Smooth muscle cell (in vitro differentiated cells): ENCODE results near the gene WDFY2. TPM values are rescaled to one million over a fixed set of nuclear protein-coding genes. Genes with fewer than 3 reads are reported as not detected.
"Not testable (repeated sequence)": the region's sequence is repeated elsewhere in the genome, so short reads cannot be mapped to it uniquely, and the experiment has no call there.

Source experiments
- DNase-seq: peaks from one replicate; lab custom pipeline; 2025; ENCODE audit not compliant: unreplicated experiment; lab: John Stamatoyannopoulos, UW
- H2AFZ ChIP-seq: fragments of 200-600 bp; sonication (generic); 2 replicates; pipeline ENCODE4 v1.6.0; 2016; ENCODE audit warnings: antibody characterized with exemption, low read depth, mild to moderate bottlenecking
- H3F3A ChIP-seq: fragments of 200-600 bp; sonication (generic); 2 replicates; pipeline ENCODE4 v1.6.0; 2017; ENCODE audit warnings: antibody characterized with exemption, low read depth
- H3K27ac ChIP-seq: fragments of 200-600 bp; sonication (generic); 2 replicates; pipeline ENCODE4 v1.5.1; 2016; ENCODE audit warnings: low read depth, mild to moderate bottlenecking
- H3K27me3 ChIP-seq: fragments of 200-600 bp; sonication (generic); 2 replicates; pipeline ENCODE4 v1.6.1; 2016; ENCODE audit warnings: low read depth, mild to moderate bottlenecking
- H3K36me3 ChIP-seq: fragments of 200-600 bp; sonication (generic); 2 replicates; pipeline ENCODE4 v1.5.1; 2016; ENCODE audit warnings: low read depth
- H3K4me1 ChIP-seq: fragments of 200-600 bp; sonication (generic); 2 replicates; pipeline ENCODE4 v1.5.1; 2016; ENCODE audit warnings: low read depth
- H3K4me2 ChIP-seq: fragments of 200-600 bp; sonication (generic); 2 replicates; pipeline ENCODE4 v1.6.0; 2016; ENCODE audit warnings: mild to moderate bottlenecking
- H3K4me3 ChIP-seq: fragments of 200-600 bp; sonication (generic); 2 replicates; pipeline ENCODE4 v1.5.1; 2016; ENCODE audit warnings: mild to moderate bottlenecking
- H3K79me2 ChIP-seq: fragments of 200-600 bp; sonication (generic); 2 replicates; pipeline ENCODE4 v1.6.0; 2016; ENCODE audit warnings: low read depth, mild to moderate bottlenecking
- H3K9ac ChIP-seq: fragments of 200-600 bp; sonication (generic); 2 replicates; pipeline ENCODE4 v1.6.0; 2016; ENCODE audit warnings: low read depth
- H3K9me3 ChIP-seq: fragments of 200-600 bp; sonication (generic); replicated peaks from 2 replicates; pipeline ENCODE4 v1.5.1; 2016; ENCODE audit warnings: low read depth
- H4K20me1 ChIP-seq: fragments of 200-600 bp; sonication (generic); 2 replicates; pipeline ENCODE4 v1.6.0; 2016; ENCODE audit warnings: low read depth
- WGBS: methylation state at CpG from one replicate; pipeline ENCODE4 v1.1.7; 2016; ENCODE audit warnings: low lambda C conversion rate; 5-methylcytosine and 5-hydroxymethylcytosine counted together
- polyA plus RNA-seq: library from polyadenylated mRNA; unstranded; fragments of >200 nt; fragmentation: Nextera tagmentation; extraction: Ambion mirVana; gene quantifications from 2 replicates; pipeline ENCODE4 v1.2.1, GENCODE V29; 2016
- total RNA-seq: library from RNA; depleted of rRNA; stranded (reverse); fragments of >200 nt; gene quantifications from 2 replicates; pipeline ENCODE4 v1.2.3, GENCODE V29; 2014
- TF ChIP-seq, protein P1 (sequence below): fragments of 200-600 bp; sonication (generic); IDR thresholded peaks from 2 replicates; pipeline ENCODE4 v1.5.1; 2017; ENCODE audit warnings: borderline replicate concordance, mild to moderate bottlenecking, antibody characterized with exemption; ENCODE audit not compliant: insufficient read depth, poor library complexity, severe bottlenecking

The WDFY2 gene
- total and polyA plus RNA-seq, 2 experiments from 2014 or later: 6.6 to 13.7 TPM

DNA sequence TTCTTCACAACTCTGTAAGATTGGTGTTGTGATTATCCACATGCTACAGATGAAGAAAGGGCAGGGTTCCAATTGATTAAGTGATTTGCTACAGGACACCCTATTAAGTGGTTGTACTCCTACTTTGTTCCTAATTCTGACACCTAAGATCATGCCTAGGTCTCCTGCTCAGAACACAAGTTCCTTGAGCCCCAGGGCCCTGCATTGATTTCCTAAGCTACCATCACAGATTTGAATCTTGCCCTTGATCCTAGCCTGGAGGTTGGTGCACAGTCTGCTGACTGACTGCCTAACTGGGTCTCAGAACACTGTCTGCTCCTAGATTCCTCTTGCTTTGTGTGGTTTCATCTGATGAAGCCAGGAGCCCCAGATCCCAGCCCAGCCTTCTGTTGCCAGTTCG, 19.6 kb upstream of the WDFY2 start:
- H3K4me2 ChIP-seq: no peak overlapping the region
- H3F3A ChIP-seq: no peaks in the 10 kb centered on the region
- H3K4me1 ChIP-seq: no peaks in the 10 kb centered on the region
- H3K9me3 ChIP-seq: no peaks in the 10 kb centered on the region
- H3K36me3 ChIP-seq: no peaks in the 10 kb centered on the region
- TF ChIP-seq, protein P1, sequence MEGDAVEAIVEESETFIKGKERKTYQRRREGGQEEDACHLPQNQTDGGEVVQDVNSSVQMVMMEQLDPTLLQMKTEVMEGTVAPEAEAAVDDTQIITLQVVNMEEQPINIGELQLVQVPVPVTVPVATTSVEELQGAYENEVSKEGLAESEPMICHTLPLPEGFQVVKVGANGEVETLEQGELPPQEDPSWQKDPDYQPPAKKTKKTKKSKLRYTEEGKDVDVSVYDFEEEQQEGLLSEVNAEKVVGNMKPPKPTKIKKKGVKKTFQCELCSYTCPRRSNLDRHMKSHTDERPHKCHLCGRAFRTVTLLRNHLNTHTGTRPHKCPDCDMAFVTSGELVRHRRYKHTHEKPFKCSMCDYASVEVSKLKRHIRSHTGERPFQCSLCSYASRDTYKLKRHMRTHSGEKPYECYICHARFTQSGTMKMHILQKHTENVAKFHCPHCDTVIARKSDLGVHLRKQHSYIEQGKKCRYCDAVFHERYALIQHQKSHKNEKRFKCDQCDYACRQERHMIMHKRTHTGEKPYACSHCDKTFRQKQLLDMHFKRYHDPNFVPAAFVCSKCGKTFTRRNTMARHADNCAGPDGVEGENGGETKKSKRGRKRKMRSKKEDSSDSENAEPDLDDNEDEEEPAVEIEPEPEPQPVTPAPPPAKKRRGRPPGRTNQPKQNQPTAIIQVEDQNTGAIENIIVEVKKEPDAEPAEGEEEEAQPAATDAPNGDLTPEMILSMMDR: no peak
- no peak for DNase-seq
- no peak overlapping the region for H2AFZ ChIP-seq
- no peaks in the 10 kb centered on the region for H4K20me1 ChIP-seq
- H3K4me3 ChIP-seq: no peak overlapping the region
- no peak overlapping the region for H3K27ac ChIP-seq
- no peak overlapping the region for H3K9ac ChIP-seq
- H3K79me2 ChIP-seq: no peaks in the 10 kb centered on the region
- WGBS: 100% methylated on average over 1 of the region's 1 CpG
- H3K27me3 ChIP-seq: no peaks in the 10 kb centered on the region

DNA sequence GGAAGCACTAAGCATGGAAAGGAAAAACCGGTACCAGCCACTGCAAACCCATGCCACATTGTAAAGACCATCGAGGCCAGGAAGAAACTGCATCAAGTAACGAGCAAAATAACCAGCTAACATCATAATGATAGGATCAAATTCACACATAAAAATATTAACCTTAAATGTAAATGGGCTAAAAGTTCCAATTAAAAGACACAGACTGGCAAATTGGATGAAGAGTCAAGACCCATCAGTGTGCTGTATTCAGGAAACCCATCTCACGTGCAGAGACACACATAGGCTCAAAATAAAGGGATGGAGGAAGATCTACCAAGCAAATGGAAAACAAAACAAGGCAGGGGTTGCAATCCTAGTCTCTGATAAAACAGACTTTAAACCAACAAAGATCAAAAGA, 15.3 kb upstream of the WDFY2 start:
- H2AFZ ChIP-seq, H3K9me3 ChIP-seq, H3K36me3 ChIP-seq, H3K4me1 ChIP-seq, H3K4me3 ChIP-seq, H3K4me2 ChIP-seq, H3K27ac ChIP-seq, H4K20me1 ChIP-seq, DNase-seq, H3K9ac ChIP-seq, H3F3A ChIP-seq, H3K27me3 ChIP-seq, H3K79me2 ChIP-seq: not testable (repeated sequence)
- whole genome bisulfite sequencing: 89% methylated on average over 4 of the region's 4 CpGs

DNA sequence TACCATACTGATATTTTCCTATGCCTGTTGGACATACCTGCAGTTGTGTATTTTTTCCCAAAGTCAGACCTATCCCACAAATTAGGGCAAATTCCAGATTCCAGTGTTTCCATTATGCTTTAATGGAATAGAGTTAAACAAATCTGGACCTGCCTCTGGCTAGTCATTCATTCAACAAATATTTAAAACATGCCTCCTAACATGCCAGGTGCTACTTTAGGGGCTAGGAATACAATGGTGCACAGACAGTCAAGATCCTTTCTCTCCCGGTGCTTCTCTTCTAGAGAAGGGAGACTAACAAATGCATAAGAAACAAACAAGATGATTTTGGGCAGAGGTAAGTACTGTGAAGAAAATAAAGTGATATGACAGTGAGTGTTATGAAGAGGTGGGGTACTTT, 7.5 kb upstream of the WDFY2 start:
- no peak overlapping the region for H3K9ac ChIP-seq
- H3K36me3 ChIP-seq: no peaks in the 10 kb centered on the region
- no peaks in the 10 kb centered on the region for H3F3A ChIP-seq
- no peaks in the 10 kb centered on the region for H3K4me1 ChIP-seq
- no peaks in the 10 kb centered on the region for H3K9me3 ChIP-seq
- TF ChIP-seq, protein P1: no peak
- H3K79me2 ChIP-seq: no peaks in the 10 kb centered on the region
- no peak overlapping the region for H3K4me2 ChIP-seq
- H4K20me1 ChIP-seq: no peaks in the 10 kb centered on the region
- no peak for DNase-seq
- WGBS: 73% methylated on average over 1 of the region's 1 CpG
- H3K27me3 ChIP-seq: no peaks in the 10 kb centered on the region
- H3K27ac ChIP-seq: peak overlapping the region; percentile 57
- no peak overlapping the region for H2AFZ ChIP-seq
- no peak overlapping the region for H3K4me3 ChIP-seq

DNA sequence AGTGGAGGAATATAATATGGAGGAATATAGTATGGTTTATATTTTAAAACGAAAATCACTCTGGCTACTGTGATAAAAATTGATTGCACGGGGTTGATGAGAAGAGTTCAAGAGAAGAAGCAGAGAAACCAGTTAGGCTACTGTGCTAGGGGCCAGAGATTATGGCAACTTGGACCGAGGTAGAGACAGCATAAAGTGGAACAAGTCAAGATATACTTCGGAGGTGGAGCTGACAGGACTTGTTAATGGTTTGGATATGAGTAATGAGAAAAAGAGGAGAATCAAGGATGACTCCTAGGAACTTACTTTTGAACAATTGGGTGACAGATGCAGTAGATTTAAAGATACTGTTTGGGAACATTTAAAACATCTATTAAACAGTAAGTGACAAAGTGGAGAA, 6.6 kb upstream of the WDFY2 start:
- Histone ChIP-seq H3K27me3 (no peaks in the 10 kb centered on the region), H3K36me3 (no peaks in the 10 kb centered on the region), H3K27ac (peak overlapping the region; percentile 57), H4K20me1 (no peaks in the 10 kb centered on the region), H2AFZ (no peak overlapping the region), H3F3A (no peaks in the 10 kb centered on the region), H3K79me2 (no peaks in the 10 kb centered on the region), H3K9ac (no peak overlapping the region), H3K4me1 (no peaks in the 10 kb centered on the region), H3K9me3 (no peaks in the 10 kb centered on the region), H3K4me2 (no peak overlapping the region), H3K4me3 (no peak overlapping the region)
- TF ChIP-seq, protein P1: no peak
- WGBS: 67% methylated on average over 4 of the region's 4 CpGs
- no peak for DNase-seq
